ENCODE data around the gene SOCS1. TPM values are rescaled to one million over a fixed set of nuclear protein-coding genes. Genes with fewer than 3 reads are reported as not detected.

The SOCS1 gene
- total and polyA plus RNA-seq, 9 of the 15 experiments (the other 6 are each of a cell fraction or from before 2014, with no cell fraction given): 0.04 to 7.5 (median 2.3) TPM

- TF ChIP-seq TOE1 (IDR thresholded peaks at IDR 0.05; ENCODE audit: borderline replicate concordance) (peak; percentile 35; the same call in 1 of the 2 replicates), TOE1 (CRISPR knock-in tag; IDR thresholded peaks at IDR 0.05; ENCODE audit: borderline replicate concordance, low read depth) (peak; percentile 81; the same call in 1 of the 2 replicates), DDX20 (tag; IDR thresholded peaks at IDR 0.05; ENCODE audit: low read depth) (no peak), TAF9B (IDR thresholded peaks at IDR 0.05; ENCODE audit: partially characterized antibody) (peak; percentile 98), E2F3 (CRISPR knock-in tag; IDR thresholded peaks at IDR 0.05) (no peak; the same call in 1 of the 2 replicates), DPF2 (IDR thresholded peaks at IDR 0.05) (peak; percentile 57; the same call in 1 of the 2 replicates), KLF16 (IDR thresholded peaks at IDR 0.05) (peak; percentile 59), MCM5 (IDR thresholded peaks at IDR 0.05; ENCODE audit: low read depth) (no peak), SAP30 (IDR thresholded peaks at IDR 0.05; ENCODE audit: borderline replicate concordance, insufficient read depth, low read depth, low read length, poor library complexity, severe bottlenecking) (peak; percentile 90), THAP7 (CRISPR knock-in tag; IDR thresholded peaks at IDR 0.05) (0 out of 2 replicates have a peak, but pooled peaks have one; percentile 46)
- TF ChIP-seq, protein P1, sequence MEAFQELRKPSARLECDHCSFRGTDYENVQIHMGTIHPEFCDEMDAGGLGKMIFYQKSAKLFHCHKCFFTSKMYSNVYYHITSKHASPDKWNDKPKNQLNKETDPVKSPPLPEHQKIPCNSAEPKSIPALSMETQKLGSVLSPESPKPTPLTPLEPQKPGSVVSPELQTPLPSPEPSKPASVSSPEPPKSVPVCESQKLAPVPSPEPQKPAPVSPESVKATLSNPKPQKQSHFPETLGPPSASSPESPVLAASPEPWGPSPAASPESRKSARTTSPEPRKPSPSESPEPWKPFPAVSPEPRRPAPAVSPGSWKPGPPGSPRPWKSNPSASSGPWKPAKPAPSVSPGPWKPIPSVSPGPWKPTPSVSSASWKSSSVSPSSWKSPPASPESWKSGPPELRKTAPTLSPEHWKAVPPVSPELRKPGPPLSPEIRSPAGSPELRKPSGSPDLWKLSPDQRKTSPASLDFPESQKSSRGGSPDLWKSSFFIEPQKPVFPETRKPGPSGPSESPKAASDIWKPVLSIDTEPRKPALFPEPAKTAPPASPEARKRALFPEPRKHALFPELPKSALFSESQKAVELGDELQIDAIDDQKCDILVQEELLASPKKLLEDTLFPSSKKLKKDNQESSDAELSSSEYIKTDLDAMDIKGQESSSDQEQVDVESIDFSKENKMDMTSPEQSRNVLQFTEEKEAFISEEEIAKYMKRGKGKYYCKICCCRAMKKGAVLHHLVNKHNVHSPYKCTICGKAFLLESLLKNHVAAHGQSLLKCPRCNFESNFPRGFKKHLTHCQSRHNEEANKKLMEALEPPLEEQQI (IDR thresholded peaks at IDR 0.05): no peak
- TF ChIP-seq, protein P2, sequence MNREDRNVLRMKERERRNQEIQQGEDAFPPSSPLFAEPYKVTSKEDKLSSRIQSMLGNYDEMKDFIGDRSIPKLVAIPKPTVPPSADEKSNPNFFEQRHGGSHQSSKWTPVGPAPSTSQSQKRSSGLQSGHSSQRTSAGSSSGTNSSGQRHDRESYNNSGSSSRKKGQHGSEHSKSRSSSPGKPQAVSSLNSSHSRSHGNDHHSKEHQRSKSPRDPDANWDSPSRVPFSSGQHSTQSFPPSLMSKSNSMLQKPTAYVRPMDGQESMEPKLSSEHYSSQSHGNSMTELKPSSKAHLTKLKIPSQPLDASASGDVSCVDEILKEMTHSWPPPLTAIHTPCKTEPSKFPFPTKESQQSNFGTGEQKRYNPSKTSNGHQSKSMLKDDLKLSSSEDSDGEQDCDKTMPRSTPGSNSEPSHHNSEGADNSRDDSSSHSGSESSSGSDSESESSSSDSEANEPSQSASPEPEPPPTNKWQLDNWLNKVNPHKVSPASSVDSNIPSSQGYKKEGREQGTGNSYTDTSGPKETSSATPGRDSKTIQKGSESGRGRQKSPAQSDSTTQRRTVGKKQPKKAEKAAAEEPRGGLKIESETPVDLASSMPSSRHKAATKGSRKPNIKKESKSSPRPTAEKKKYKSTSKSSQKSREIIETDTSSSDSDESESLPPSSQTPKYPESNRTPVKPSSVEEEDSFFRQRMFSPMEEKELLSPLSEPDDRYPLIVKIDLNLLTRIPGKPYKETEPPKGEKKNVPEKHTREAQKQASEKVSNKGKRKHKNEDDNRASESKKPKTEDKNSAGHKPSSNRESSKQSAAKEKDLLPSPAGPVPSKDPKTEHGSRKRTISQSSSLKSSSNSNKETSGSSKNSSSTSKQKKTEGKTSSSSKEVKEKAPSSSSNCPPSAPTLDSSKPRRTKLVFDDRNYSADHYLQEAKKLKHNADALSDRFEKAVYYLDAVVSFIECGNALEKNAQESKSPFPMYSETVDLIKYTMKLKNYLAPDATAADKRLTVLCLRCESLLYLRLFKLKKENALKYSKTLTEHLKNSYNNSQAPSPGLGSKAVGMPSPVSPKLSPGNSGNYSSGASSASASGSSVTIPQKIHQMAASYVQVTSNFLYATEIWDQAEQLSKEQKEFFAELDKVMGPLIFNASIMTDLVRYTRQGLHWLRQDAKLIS (CRISPR knock-in tag; IDR thresholded peaks at IDR 0.05): peak; percentile 71; the same call in 1 of the 2 replicates
- TF ChIP-seq, protein P3, sequence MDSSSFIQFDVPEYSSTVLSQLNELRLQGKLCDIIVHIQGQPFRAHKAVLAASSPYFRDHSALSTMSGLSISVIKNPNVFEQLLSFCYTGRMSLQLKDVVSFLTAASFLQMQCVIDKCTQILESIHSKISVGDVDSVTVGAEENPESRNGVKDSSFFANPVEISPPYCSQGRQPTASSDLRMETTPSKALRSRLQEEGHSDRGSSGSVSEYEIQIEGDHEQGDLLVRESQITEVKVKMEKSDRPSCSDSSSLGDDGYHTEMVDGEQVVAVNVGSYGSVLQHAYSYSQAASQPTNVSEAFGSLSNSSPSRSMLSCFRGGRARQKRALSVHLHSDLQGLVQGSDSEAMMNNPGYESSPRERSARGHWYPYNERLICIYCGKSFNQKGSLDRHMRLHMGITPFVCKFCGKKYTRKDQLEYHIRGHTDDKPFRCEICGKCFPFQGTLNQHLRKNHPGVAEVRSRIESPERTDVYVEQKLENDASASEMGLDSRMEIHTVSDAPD (CRISPR knock-in tag; IDR thresholded peaks at IDR 0.05): no peak
Observed at GRCh38 chr16:11255737-11256660, at the start of gene SOCS1 (continued).

All from K562 (cell line).